ENCODE measurements around the gene PIEZO2. TPM values are rescaled to one million over a fixed set of nuclear protein-coding genes. Genes with fewer than 3 reads are reported as not detected.

The PIEZO2 gene
- total RNA-seq, 1 donor from 2014 or later: 50.1 TPM

- Mint-ChIP-seq H3K36me3 (ENCODE audit: unreplicated experiment) (peaks cover 3% of the 10 kb centered on the region), H3K27ac (ENCODE audit: unreplicated experiment) (no peak overlapping the region), H3K4me3 (ENCODE audit: unreplicated experiment) (no peak overlapping the region), H3K27me3 (ENCODE audit: unreplicated experiment) (peaks cover 4% of the 10 kb centered on the region), H3K9me3 (ENCODE audit: unreplicated experiment) (no peaks in the 10 kb centered on the region), H3K4me1 (ENCODE audit: low read depth, unreplicated experiment) (peaks cover 4% of the 10 kb centered on the region)
- TF ChIP-seq CTCF (IDR thresholded peaks at IDR 0.05; ENCODE audit: partially characterized antibody, unreplicated experiment): no peak
- DNase-seq: no peak
These were observed 379.1 kb downstream of the PIEZO2 start for GRCh38 chr18:10770264-10770663.

GRCh38 chr18:10768221-10768620 lies 381.1 kb downstream of the PIEZO2 start:
- Mint-ChIP-seq H3K36me3 (ENCODE audit: unreplicated experiment) (peaks cover 12% of the 10 kb centered on the region), H3K4me3 (ENCODE audit: unreplicated experiment) (no peak overlapping the region), H3K4me1 (ENCODE audit: low read depth, unreplicated experiment) (no peaks in the 10 kb centered on the region), H3K9me3 (ENCODE audit: unreplicated experiment) (no peaks in the 10 kb centered on the region), H3K27me3 (ENCODE audit: unreplicated experiment) (peaks cover 5% of the 10 kb centered on the region), H3K27ac (ENCODE audit: unreplicated experiment) (no peak overlapping the region)
- no peak for DNase-seq
- no peak for TF ChIP-seq CTCF (IDR thresholded peaks at IDR 0.05; ENCODE audit: partially characterized antibody, unreplicated experiment)

DNA sequence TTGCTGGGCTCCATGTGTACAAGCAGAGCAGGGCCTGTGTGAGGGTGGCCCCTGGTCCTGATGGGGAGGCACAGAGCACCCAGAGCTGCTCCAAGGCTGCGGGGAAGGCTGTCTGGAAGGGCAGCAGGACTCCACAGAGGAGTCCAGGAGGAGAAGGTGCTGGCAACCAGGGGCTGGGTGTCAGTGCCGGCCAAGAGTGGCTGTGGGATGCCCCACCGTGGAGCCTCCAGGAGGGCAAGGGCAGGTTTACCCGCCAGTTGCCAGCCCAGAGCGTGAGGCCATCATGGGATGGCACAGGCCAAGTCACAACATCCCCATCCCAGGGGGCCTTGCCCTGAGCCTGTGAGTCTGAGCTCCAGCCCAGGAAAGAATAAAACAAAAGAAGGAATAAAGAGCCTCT lies 381.7 kb downstream of the PIEZO2 start:
- Mint-ChIP-seq H3K4me3 (ENCODE audit: unreplicated experiment) (no peak overlapping the region), H3K27me3 (ENCODE audit: unreplicated experiment) (peaks cover 5% of the 10 kb centered on the region), H3K9me3 (ENCODE audit: unreplicated experiment) (no peaks in the 10 kb centered on the region), H3K27ac (ENCODE audit: unreplicated experiment) (no peak overlapping the region), H3K36me3 (ENCODE audit: unreplicated experiment) (peaks cover 13% of the 10 kb centered on the region), H3K4me1 (ENCODE audit: low read depth, unreplicated experiment) (no peaks in the 10 kb centered on the region)
- no peak for TF ChIP-seq CTCF (IDR thresholded peaks at IDR 0.05; ENCODE audit: partially characterized antibody, unreplicated experiment)
- no peak for DNase-seq

GRCh38 chr18:10760986-10761385 lies 388.4 kb downstream of the PIEZO2 start:
- Mint-ChIP-seq H3K27me3 (ENCODE audit: unreplicated experiment) (peaks cover 2% of the 10 kb centered on the region), H3K9me3 (ENCODE audit: unreplicated experiment) (no peaks in the 10 kb centered on the region)

GRCh38 chr18:10759241-10759640 lies 390.1 kb downstream of the PIEZO2 start:
- no peak for TF ChIP-seq CTCF (IDR thresholded peaks at IDR 0.05; ENCODE audit: partially characterized antibody, unreplicated experiment)
- H3K36me3 Mint-ChIP-seq (ENCODE audit: unreplicated experiment): peaks cover 5% of the 10 kb centered on the region
- no peaks in the 10 kb centered on the region for H3K27me3 Mint-ChIP-seq (ENCODE audit: unreplicated experiment)
- no peak overlapping the region for H3K4me3 Mint-ChIP-seq (ENCODE audit: unreplicated experiment)
- DNase-seq: no peak
- H3K4me1 Mint-ChIP-seq (ENCODE audit: low read depth, unreplicated experiment): peaks cover 10% of the 10 kb centered on the region
- H3K27ac Mint-ChIP-seq (ENCODE audit: unreplicated experiment): no peak overlapping the region
- H3K9me3 Mint-ChIP-seq (ENCODE audit: unreplicated experiment): peaks cover 1% of the 10 kb centered on the region

More at GRCh38 chr18:10760986-10761385, 388.4 kb downstream of the PIEZO2 start:
- Mint-ChIP-seq H3K4me1 (ENCODE audit: low read depth, unreplicated experiment) (peaks cover 10% of the 10 kb centered on the region), H3K27ac (ENCODE audit: unreplicated experiment) (no peak overlapping the region), H3K36me3 (ENCODE audit: unreplicated experiment) (peaks cover 13% of the 10 kb centered on the region), H3K4me3 (ENCODE audit: unreplicated experiment) (no peak overlapping the region)
- DNase-seq: no peak
- TF ChIP-seq CTCF (IDR thresholded peaks at IDR 0.05; ENCODE audit: partially characterized antibody, unreplicated experiment): no peak

All from glutamatergic neuron (in vitro differentiated cells).